ENCODE data around the gene COCH. TPM values are rescaled to one million over a fixed set of nuclear protein-coding genes. Genes with fewer than 3 reads are reported as not detected.

The COCH gene
- total RNA-seq, 1 donor from 2014 or later = 10.4 TPM

DNA sequence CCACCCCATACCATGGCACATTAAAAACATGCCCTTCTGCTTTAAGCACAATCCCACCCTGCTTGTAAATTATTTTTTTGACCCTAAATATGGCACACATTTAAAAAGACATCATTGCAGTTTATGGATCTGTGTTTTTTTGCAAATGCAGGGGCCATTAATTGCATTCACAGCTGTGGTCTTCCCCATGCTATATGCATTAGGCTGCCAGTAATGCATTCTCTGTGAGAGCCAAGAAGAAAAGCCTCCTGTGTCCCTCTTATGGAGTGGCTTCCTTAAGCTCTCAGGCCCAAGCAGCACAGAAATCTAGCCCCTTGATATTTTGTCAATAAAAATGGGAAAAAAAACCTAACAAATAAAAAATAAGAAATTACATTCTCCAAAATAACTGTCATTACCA, 20.4 kb upstream of the COCH start:
- intact Hi-C loops (cut with micrococcal nuclease) = loop anchor here (2.0 kb wide), 1 partner anchor 21 kb away; the partner anchor contains the start of gene COCH
- peaks cover 2% of the 10 kb centered on the region for H3K9me3 Mint-ChIP-seq
- peaks cover 29% of the 10 kb centered on the region for H3K4me1 Mint-ChIP-seq
- TF ChIP-seq, protein P1, sequence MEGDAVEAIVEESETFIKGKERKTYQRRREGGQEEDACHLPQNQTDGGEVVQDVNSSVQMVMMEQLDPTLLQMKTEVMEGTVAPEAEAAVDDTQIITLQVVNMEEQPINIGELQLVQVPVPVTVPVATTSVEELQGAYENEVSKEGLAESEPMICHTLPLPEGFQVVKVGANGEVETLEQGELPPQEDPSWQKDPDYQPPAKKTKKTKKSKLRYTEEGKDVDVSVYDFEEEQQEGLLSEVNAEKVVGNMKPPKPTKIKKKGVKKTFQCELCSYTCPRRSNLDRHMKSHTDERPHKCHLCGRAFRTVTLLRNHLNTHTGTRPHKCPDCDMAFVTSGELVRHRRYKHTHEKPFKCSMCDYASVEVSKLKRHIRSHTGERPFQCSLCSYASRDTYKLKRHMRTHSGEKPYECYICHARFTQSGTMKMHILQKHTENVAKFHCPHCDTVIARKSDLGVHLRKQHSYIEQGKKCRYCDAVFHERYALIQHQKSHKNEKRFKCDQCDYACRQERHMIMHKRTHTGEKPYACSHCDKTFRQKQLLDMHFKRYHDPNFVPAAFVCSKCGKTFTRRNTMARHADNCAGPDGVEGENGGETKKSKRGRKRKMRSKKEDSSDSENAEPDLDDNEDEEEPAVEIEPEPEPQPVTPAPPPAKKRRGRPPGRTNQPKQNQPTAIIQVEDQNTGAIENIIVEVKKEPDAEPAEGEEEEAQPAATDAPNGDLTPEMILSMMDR (IDR thresholded peaks at IDR 0.05) = no peak
- DNase-seq (no peak), ATAC-seq (ENCODE audit: low read depth) (no peak)
- H3K4me3 Mint-ChIP-seq = no peak overlapping the region
- no peaks in the 10 kb centered on the region for H3K36me3 Mint-ChIP-seq (ENCODE audit: low read depth)
- POLR2A ChIA-PET = no interaction called here
- no peak overlapping the region for H3K27ac Mint-ChIP-seq
- CTCF ChIA-PET = no interaction called here
- no peaks in the 10 kb centered on the region for H3K27me3 Mint-ChIP-seq

DNA sequence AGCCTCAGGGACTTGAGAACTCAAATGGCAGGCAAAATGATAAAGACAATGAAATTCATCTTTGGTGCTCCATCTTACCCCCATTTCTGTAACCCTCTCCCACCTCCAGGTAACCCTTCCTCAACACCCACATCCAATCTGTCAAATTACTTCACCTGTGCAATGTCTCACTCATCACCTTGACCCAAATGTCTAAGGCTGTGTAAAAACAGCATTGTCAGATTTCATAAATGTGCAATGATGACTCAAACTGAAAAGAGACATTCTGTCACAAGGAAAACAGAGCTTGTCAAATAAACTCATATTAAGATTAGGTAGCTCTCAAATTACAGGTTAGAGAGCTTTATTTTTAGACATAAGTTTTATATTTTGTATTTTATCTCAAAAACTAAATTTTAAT, 19.9 kb upstream of the COCH start:
- Mint-ChIP-seq H3K9me3 (peaks cover 2% of the 10 kb centered on the region), H3K36me3 (ENCODE audit: low read depth) (no peaks in the 10 kb centered on the region), H3K27me3 (no peaks in the 10 kb centered on the region), H3K4me3 (no peak overlapping the region), H3K4me1 (peaks cover 23% of the 10 kb centered on the region), H3K27ac (no peak overlapping the region)
- intact Hi-C loops (cut with micrococcal nuclease) = loop anchor here (2.0 kb wide), 1 partner anchor 20 kb away; the partner anchor contains the start of gene COCH
- CTCF ChIA-PET = no interaction called here
- no peak for DNase-seq
- POLR2A ChIA-PET = no interaction called here
- TF ChIP-seq, protein P1 (IDR thresholded peaks at IDR 0.05) = no peak
- ATAC-seq (ENCODE audit: low read depth) = no peak

DNA sequence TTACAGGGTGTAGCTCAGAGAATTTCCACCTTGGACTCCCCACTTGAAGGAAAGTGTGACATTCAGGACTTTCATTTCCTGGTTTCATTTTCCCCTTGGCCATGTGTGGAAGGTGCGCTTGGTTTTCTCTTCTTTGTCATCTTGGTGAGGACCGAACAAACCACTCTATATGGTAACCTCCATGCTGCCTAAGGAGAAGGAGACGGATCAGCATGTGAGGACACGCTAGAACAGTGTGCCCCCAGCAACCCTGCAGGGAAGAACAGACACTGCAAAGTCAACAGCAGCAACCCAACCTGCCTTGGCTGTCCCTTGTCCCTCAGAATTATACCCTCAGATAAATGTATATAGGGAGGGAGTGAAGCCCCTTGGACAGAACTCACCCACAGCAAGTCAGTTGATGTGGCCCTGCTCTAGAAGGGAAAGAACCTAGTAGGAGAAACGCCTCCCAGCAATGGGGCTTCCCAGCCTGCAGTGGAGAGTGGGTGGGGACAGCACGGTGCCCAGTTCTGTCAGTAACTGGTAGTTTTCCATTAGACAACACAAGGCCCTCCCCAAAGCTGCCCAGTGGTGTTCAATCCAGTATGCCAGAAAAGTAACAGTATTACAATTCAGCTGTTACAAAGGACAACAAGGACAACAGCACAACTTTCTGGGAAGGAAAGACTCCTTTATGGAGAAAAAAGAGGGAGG, 18.9 kb upstream of the COCH start:
- Mint-ChIP-seq H3K36me3 (ENCODE audit: low read depth) (no peaks in the 10 kb centered on the region), H3K27me3 (no peaks in the 10 kb centered on the region), H3K27ac (no peak overlapping the region), H3K4me3 (no peak overlapping the region), H3K4me1 (peaks cover 20% of the 10 kb centered on the region), H3K9me3 (peaks cover 2% of the 10 kb centered on the region)
- intact Hi-C loops (cut with micrococcal nuclease) = loop anchor here (2.0 kb wide), 1 partner anchor 19 kb away; the partner anchor contains the start of gene COCH
- ChIA-PET CTCF (no interaction called here), POLR2A (no interaction called here)
- peak; percentile 61 for ATAC-seq (ENCODE audit: low read depth)
- DNase-seq = no peak
- TF ChIP-seq, protein P1 (IDR thresholded peaks at IDR 0.05) = no peak

DNA sequence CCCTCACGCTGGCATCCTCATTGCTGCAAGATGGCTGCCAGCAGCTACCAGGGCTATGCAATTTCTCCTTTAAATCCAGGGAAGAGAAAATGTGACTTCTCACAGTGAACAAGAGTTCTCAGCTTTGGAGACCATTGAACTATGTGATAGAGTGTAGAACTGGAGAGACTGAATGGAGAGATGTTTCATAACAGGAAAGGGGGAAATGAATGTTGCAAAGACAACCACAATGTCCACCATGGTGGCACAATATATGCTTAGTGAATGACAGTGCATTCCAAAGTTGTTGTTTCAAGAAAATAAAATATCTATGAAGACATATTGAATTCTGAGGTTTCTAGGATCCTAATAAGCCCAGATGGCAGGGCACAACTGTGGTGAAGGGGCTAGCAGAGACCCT, 13.2 kb upstream of the COCH start:
- ATAC-seq (ENCODE audit: low read depth) = no peak
- no peaks in the 10 kb centered on the region for H3K27me3 Mint-ChIP-seq
- peaks cover 20% of the 10 kb centered on the region for H3K4me1 Mint-ChIP-seq
- ChIA-PET CTCF (no interaction called here), POLR2A (no interaction called here)
- intact Hi-C loops (cut with micrococcal nuclease) = no loop called here
- no peaks in the 10 kb centered on the region for H3K36me3 Mint-ChIP-seq (ENCODE audit: low read depth)
- no peak for DNase-seq
- TF ChIP-seq, protein P1 (IDR thresholded peaks at IDR 0.05) = no peak
- H3K9me3 Mint-ChIP-seq = peaks cover 2% of the 10 kb centered on the region
- H3K4me3 Mint-ChIP-seq = no peak overlapping the region
- H3K27ac Mint-ChIP-seq = no peak overlapping the region

DNA sequence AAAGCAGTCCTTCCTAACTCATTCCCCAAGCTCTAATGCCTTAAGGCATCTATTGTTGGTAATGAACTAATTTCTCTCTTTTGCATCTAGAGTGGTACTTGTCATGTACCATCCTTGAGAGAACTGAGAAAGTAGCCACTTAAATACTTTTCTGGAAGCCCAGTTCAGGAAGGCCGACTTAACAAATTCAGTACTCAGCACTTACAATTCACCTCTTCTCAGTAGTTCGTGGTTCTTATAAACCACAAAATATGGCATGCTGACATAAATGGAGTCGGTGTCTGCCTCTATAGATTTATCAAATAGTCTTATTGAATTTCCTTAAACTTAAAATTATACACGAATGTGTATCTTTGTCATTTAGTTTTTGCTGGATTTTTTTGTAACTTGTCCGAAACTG, 9.4 kb upstream of the COCH start:
- CTCF ChIA-PET = no interaction called here
- no peak for ATAC-seq (ENCODE audit: low read depth)
- no peaks in the 10 kb centered on the region for H3K9me3 Mint-ChIP-seq
- no peaks in the 10 kb centered on the region for H3K36me3 Mint-ChIP-seq (ENCODE audit: low read depth)
- peaks cover 2% of the 10 kb centered on the region for H3K27me3 Mint-ChIP-seq
- DNase-seq = no peak
- POLR2A ChIA-PET = no interaction called here
- H3K27ac Mint-ChIP-seq = no peak overlapping the region
- intact Hi-C loops (cut with micrococcal nuclease) = no loop called here
- TF ChIP-seq, protein P1 (IDR thresholded peaks at IDR 0.05) = no peak
- peaks cover 20% of the 10 kb centered on the region for H3K4me1 Mint-ChIP-seq
- H3K4me3 Mint-ChIP-seq = no peak overlapping the region

Measured in activated B cell treated with CpG ODN at 0.5 μM for 24 hours (primary cell).